Measurements from ENCODE around the gene NCR2.

GRCh38 chr6:41327177-41327576, 8.2 kb upstream of the NCR2 start:
- TF ChIP-seq, protein P1, sequence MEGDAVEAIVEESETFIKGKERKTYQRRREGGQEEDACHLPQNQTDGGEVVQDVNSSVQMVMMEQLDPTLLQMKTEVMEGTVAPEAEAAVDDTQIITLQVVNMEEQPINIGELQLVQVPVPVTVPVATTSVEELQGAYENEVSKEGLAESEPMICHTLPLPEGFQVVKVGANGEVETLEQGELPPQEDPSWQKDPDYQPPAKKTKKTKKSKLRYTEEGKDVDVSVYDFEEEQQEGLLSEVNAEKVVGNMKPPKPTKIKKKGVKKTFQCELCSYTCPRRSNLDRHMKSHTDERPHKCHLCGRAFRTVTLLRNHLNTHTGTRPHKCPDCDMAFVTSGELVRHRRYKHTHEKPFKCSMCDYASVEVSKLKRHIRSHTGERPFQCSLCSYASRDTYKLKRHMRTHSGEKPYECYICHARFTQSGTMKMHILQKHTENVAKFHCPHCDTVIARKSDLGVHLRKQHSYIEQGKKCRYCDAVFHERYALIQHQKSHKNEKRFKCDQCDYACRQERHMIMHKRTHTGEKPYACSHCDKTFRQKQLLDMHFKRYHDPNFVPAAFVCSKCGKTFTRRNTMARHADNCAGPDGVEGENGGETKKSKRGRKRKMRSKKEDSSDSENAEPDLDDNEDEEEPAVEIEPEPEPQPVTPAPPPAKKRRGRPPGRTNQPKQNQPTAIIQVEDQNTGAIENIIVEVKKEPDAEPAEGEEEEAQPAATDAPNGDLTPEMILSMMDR (conservative IDR thresholded peaks at IDR 0.05; ENCODE audit: low read length): no peak
- TF ChIP-seq EZH2phosphoT487 (IDR thresholded peaks at IDR 0.05; ENCODE audit: borderline replicate concordance, low read depth, low read length): no peak

Data from OCI-LY7 (cell line).